Activated CD4-positive, alpha-beta T cell treated with anti-CD3 and anti-CD28 coated beads, Interleukin-2, Interleukin-6, amounts not matched to agents 100 ng/mL and 50 ng/mL, durations not matched to agents 16 hours and 8 hours (primary cell): ENCODE data around the gene FDXR.
"Not testable (repeated sequence)": the region's sequence is repeated elsewhere in the genome, so short reads cannot be mapped to it uniquely, and the experiment has no call there.

Experiments used
- DNase-seq: peaks from one replicate; pipeline ENCODE4 v3.0.0-alpha.2; 2020

The FDXR gene, protein sequence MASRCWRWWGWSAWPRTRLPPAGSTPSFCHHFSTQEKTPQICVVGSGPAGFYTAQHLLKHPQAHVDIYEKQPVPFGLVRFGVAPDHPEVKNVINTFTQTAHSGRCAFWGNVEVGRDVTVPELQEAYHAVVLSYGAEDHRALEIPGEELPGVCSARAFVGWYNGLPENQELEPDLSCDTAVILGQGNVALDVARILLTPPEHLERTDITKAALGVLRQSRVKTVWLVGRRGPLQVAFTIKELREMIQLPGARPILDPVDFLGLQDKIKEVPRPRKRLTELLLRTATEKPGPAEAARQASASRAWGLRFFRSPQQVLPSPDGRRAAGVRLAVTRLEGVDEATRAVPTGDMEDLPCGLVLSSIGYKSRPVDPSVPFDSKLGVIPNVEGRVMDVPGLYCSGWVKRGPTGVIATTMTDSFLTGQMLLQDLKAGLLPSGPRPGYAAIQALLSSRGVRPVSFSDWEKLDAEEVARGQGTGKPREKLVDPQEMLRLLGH

DNA sequence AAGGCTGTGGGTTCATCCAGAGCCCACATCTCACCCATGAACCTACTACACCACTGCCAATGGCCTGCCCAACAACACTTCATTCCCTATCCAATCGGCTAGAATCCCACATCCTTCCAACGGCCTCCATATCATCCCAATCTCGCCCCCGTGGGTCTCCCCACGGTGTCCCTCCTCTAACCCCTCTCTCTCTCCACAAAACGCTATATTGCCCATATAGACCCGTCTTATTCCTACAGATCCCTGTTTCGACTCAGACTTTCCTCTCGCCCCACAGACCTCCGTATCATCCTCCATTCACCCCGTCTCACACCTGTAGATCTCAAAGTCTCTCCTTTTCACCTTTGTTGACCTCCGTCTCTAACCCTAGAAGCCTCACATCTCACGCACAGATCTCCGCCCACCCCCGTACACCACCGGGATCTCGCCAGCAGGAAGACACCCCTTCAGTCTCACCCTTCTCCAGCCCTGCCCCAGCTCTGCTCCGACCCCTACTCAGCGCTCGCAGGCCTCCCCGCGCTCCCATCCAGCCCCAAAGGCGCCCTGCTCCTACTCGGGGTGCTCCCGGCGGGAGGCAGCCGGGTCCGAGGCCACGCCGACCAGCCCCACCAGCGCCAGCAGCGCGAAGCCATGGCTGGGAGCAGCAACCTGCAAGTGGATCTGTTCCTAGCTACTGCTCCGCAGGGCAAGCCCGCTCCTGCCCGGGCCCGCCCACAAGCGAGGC lies at the start of gene FDXR:
FDXR (minus strand) TSS at position 682 of the 724 bp plus-strand sequence; CDS start at position 632, 50 bp downstream.
- no peak for DNase-seq

DNA sequence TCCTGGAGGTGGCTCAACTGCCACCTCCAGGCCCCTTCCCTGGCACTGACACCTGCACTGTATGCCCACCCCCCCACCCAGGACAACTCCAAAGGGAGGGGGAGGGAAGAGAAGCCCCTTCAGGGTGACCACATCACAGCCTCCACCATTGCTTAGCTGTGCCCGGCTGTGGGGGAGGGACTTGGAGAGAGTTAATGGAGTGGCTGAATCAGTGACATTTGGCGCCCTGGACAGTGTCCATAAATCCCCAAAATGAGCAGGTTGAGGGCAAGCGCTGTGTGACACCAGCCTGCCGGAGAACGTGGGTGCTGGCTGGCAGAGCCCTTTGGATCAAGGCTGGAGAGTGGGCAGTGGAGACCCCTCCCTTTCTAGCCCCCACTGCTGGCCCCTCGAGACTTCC lies 49.4 kb upstream of the FDXR start:
- no peak for DNase-seq

DNA sequence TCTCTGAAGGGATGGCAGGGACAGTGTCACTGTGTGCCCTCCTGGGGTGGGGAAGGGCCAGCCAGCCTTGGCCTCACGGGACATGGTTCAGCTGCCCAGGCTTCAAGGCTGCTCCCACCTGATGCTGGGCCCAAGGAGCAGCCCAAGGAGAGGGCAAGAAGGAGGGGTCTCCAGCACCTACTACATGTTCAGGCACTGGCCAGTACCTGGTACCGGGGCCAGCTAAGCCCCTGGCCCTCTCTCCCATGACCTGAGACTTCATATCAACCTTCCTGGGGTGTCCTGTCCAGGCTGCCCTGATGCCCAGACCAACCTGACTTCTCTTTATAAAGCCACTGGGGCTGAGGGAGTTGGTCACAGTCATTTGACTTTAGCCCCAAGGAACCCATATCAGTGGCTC lies 49.0 kb upstream of the FDXR start:
- DNase-seq: no peak

DNA sequence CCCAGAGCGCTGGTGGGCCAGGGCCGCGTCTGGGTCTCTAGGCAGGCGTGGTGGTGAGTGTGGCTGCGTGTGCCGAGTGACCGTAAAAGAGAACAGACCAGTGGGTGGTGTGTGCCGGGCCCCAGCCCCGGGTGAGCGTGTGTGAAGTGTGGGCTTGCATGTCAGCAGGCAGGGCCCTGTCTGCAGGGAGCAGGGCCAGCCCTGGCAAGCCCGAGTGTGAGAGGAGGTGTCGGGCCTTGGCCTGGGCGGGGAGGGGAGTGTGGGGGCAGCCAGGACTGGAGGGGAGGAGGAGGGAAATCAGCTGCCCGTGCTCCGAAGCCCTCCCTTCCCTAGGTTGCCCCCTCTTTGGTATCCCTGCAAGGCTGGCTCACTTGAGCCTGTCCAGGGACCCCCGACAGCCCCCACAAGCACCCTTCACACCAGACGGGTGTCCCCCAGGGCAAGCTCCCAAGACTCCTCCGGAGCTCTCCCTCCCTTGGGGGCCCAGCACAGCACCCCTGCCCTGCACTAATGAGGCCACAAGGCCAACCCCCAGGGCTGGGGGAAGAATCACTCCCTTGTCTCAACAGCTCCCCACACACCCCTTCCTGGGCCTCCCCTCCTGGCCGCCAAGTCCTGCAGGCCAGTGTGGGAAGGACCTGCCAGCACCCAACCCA lies 48.4 kb upstream of the FDXR start:
- DNase-seq: no peak

DNA sequence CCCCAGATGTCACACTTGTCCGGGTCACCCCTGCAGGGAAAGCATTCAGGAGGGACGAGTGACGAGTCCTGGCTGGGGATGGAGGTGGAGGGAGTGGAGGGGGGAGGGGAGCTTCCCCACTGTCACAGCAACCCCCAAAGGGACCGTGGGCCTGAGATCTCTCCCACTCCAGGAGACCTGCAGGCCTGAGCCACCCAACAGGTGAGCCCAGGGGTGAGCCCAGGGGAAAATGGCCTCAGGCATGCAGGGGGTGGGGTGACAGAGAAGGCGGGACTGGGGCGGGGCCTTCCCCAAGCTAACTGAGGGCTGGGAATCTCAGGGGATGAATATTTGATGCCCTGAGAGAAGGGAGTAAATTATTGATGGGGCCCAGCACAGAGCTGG lies 47.8 kb upstream of the FDXR start:
- DNase-seq: no peak

DNA sequence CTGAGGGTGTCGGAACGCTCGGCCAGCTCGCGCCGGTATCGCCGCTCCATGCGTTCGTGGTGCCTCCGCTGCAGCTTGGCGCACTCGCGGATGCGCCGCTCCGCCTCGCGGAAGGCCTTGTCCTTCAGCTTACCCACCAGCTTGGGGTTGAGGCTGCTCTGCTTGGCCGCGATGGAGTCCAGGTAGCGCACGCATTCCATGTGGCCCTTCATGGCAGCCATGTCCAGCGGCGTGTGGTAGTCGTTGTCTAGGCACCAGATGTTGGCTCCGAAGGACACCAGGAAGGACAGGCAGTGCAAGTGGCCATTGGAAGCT lies 47.5 kb upstream of the FDXR start:
- no peak for DNase-seq

DNA sequence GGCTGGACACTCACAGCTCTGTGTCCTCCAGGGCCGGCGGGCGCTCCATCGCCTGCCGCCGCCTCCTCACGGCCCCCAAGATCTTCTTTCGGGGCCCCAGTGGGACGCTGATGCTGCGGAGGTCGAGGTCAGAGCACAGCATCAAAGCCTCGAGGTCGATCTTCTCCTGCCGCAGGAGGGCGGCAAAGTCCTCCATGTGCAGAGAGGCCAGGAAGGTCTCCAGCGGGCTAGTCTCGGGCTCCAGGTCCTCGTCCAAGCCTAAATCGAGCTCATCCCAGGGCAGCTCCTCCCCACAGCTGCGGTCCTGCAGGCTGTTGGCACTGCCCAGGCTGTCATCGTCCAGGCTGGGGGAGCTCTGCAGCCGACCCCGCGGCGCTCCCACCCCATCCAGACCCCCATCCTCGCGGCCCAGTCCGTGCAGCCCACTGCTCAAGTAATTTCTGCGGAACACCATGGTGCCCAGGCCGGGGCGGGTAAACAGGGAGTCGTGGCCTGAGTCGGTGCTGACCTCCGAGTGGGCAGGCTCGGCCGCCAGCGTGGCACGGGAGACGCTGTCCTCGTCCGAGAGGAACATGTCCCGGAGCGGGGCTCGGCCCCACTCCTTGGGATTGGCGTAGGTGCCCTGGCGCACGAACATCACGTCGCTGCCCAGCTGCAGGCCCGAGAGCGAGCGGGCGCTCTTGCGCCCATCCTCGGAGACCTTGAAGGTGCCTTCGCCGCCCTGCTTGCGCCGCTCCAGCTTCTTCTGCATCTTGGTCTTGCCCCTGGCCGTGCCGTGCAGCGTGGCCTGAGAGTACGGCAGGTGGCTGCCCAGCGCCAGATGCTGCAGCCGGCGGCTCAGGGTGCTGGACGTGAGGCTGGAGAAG lies 46.9 kb upstream of the FDXR start:
- peak; percentile 27 for DNase-seq

DNA sequence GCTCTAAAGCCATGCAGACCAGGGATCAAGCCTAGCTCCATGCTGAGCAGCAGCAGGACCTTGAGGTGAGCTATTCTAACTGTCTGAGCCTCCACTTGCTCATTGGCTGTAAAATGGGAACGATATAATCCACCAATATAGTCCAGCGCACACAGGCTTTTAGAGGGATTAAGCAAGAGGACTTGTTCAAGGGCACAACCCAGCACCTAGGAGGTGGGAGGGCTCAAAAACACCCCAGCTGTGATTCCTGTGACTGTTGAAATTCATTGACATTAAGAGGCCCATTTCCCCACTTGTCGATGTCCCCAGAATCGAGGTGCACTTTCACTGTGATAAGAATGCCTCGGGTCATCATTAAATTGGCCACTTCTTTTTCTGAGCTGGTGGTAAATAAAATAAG lies 46.1 kb upstream of the FDXR start:
- no peak for DNase-seq

DNA sequence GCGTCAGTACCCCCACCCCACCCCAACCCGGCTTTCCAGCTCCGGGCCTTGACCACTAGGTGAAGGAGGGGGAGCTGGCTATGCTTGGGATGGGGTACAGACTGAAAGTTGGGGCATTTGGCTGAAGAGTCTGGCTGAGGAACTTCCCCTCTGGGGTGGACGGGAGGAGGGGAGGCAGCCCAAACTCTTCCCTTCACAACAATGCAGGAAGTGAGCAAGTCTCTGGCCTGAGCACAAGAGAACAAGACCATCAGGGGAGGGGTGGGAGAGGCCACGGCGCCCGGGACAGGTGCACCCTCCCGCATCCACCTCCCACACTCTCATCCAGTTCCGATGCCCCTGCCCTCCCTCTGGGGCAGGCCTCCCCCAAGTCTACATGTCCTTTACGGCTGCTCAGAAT lies 44.6 kb upstream of the FDXR start:
- DNase-seq: no peak

DNA sequence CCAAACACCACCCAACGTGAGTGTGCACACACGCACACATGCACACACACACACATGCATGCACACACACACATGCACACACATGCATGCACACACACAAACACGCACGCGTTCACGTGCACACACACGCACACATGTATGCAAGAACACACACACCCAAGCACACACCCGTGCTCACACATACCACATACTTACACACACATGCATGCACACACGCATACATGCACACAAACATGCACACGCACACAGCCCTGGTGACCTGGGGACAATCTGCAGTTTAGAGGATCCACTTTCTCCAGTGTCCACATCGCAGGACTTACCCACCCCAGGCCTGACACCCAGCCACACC lies 44.0 kb upstream of the FDXR start:
- no peak for DNase-seq

DNA sequence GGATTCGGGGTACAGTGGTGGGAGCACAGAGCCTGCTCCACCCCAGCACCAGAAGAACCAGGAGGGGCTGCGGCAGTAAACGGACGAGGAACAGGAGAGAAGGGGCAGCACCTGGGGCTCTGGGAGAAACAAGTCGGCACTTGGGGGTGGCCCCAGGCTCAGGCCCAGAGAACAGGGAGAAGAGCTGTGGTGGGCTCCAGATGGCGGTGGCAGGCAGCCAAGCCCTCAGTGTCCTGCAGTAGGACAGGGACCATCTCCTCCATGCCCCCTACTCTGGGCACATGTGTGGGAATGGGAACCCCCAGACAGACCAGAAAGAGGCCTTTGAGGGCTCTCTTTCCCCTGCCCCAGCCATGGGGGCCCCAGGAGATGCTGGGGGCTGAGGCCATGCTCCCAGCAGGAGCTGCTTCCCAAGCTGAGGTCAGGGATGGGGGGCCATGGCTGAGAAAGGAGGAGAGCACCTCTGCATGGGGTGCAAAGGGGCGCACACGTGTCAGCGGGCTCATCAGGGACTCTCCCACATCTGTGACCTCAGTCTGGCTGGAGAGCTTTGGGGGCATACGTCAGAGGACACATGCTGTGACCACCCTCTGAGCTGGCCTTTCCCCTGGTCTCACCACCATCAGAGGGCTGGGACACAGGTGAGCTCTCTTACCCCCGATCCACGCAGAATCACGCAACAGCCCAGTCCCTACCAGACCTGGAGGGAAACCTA lies 43.5 kb upstream of the FDXR start:
- no peak for DNase-seq

DNA sequence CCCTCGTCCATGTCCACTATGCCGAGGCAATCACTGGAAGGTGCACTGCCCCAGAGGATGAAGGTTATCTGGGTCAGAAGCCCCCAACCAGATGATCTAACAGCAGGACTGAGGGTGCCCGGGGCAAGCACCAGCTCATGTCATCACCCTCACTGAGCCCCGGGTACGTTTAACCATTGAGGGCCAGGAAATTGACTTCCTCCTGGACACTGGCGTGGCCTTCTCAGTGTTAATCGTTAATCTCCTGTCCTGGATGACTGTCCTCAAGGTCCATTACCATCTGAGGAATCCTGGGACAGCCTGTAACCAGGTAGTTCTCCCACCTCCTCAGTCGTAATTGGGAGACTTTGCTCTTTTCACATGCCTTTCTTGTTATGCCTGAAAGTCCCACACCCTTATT lies 38.6 kb upstream of the FDXR start:
- not testable (repeated sequence) for DNase-seq

DNA sequence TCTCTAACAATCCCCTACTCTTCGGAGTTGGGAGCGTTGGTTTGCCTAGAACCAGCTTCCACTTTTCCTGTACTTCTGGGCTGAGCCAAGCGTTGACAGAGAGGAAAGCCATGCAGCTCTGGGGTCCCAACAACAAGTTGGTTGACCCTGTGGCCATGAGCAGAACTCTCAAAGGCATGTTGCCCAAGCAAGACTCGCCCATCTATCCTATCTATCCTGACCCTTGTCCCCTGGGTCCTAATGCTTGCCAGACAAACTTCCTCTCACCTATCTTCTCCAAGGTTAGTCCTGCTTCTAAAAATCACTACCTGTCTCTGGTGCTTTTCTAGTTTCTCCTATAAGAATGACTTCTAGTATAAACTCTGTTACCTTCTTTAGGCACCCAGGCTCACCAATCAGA lies 36.3 kb upstream of the FDXR start:
- not testable (repeated sequence) for DNase-seq

DNA sequence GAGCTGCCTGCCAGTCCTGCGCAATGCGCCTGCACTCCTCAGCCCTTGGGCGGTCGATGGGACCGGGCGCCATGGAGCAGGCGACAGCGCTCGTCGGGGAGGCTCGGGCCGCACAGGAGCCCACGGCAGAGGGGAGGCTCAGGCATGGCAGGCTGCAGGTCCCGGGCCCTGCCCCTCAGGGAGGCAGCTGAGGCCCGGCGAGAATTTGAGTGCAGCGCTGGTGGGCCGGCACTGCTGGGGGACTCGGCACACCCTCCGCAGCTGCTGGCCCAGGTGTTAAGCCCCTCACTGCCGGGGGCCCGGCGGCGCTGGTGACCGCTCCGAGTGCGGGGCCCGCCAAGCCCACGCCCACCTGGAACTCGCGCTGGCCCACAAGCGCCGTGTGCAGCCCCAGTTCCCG lies 34.2 kb upstream of the FDXR start:
- DNase-seq: no peak

DNA sequence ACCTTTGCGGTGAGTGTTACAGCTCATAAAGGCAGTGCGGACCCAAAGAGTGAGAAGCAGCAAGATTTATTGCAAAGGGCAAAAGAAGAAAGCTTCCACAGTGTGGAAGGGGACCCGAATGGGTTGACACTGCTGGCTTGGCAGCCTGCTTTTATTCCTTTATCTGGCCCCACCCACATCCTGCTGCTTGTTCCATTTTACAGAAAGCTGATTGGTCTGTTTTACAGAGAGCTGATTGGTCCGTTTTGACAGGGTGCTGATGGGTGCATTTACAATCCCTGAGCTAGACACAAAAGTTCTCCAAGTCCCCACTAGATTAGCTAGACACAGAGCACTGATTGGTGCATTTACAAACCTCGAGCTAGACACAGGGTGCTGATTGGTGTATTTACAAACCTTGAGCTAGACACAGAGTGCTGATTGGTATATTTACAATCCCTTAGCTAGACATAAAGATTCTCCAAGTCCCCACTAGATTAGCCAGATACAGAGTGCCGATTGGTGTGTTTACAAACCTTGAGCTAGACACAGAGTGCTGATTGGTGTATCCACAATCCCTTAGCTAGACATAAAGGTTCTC lies 33.5 kb upstream of the FDXR start:
- DNase-seq: not testable (repeated sequence)

DNA sequence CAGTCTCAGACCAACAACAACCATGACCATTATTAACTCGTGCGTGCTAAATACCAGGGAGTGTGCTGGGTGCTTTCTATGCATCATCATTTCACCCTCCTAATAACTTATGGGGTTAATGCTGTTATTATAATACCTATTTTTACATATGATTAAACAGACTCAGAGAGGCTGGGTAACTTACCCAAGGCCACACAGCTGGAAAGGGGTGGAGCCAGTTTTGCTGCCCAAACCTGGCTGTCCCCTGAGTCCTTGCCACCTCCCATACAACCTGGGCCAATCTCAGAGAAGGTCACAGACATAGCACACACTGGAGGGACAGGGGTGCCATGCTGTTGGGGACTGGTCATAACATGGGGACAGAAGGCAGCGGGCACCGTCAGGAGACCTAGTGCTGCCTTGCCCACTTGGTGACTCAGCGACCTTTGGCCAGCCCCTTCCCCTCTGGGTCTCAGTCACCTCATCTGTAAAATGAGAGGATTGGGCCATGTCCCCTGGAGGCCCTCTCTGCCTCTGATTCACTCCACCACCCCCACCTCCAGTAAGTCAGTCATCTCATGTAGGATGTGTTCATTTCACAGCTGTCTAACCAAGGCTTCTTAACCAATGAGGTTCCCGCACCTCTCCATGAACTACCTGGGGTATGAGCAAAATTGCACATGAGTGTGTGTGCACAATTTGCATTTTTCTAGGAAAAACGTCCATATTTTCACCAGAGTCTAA lies 32.1 kb upstream of the FDXR start:
- DNase-seq: no peak

DNA sequence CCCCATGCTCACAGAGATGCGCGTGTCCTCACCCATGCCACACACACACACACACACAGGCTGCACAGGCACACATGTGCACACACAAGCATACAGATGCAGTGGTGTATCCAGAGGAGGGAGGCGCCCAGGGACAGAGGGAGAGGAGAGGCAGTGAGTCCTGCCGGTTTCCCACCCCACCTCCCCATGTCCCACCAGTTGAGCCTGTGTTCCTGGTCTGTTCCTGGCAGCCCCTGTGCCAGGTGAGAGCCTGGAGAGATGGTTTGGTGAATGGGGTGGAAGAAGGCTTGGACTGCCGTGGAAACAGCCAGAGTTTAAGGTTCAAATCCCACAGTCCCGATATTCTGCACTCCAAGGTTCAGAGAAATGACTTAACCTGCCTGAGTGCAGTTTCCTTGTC lies 30.9 kb upstream of the FDXR start:
- no peak for DNase-seq

DNA sequence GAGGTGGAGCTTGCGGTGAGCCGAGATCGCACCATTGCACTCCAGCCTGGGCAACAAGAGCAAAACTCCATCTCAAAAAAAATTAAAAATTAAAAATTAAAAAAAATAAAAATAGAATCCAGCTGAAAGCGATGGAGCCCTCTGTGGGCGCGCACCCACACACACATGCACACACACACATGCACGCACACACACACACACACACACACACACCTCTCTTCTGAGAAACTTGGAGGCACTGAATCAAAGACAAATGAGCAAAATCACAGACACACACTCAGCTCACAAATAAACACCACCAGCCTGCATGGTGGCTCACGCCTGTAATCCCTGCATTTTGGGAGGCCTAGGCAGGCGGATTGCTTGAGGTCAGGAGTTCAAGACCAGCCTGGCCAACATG lies 30.2 kb upstream of the FDXR start:
- DNase-seq: no peak

DNA sequence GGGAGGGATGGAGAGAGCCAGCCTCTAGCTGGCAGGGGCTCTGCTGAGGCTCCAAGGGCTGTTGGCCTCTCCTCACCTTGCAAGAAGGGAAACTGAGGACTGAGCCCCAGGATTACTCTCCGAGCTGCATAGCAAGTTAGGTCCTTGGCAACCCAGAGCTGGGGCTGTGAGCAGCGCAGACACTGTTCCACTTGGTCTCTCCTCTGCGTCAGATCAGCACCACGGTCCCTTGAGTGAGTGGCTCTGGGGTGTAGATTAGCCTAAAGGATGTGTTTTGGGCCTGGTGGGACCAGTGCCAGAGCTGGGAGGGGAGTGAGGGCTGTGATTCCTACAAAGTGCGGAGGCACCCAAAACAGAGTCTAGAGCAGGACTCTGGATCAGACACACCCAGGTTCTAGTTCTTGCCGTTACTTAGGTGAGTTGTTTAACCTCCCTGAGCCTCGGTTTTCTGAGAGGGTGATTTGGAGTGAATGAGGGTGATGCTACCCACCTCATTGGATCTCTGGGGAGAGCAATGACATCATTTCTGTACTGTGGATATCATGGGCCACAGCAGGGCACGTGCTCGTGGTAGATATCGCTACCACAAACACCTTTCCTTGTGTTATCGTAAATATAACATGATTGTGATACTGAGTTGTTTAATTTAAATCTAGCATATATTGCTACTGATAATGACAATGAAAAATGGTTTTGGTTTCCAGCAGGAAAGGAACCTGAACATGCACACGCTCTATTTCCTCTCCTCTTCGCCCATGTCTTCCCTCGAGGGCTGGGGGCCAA lies 28.8 kb upstream of the FDXR start:
- no peak for DNase-seq

DNA sequence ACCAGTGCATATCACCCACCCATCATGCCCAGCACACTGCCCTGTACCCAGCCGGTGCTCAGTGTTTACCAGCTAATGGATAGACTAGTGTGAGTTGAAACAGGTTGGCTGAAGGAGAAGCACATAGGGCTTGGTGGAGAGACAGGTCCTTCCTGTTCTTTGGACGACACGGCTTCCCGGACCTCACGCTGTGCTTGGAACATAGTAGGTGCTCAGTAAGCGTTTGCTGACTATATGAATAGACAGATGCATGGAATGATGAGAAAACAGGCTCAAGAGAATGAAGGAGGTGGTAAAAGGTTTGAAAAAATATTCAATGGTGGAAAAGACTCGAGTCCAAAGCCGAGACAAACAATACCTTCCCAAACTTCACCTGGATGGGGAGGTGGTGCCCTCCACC lies 27.4 kb upstream of the FDXR start:
- no peak for DNase-seq
